Testis (tissue), 3 donors: Measurements from ENCODE around the gene INPP1. TPM values are rescaled to one million over a fixed set of nuclear protein-coding genes. Genes with fewer than 3 reads are reported as not detected.
A peak's percentile ranks its signal among the peaks of the same experiment; 100 is the strongest.
"Not testable (repeated sequence)": the region's sequence is repeated elsewhere in the genome, so short reads cannot be mapped to it uniquely, and the experiment has no call there.

Experiments
- DNase-seq: peaks from one replicate; pipeline ENCODE4 v3.0.0-alpha.2; 2019
- H3K27ac ChIP-seq, 2 donors: fragments of 200-600 bp; sonication (generic); one replicate each; pipeline ENCODE4 v1.5.1; 2019
- H3K27me3 ChIP-seq: fragments of 200-600 bp; sonication (generic); one replicate; pipeline ENCODE4 v1.5.1; 2019
- H3K36me3 ChIP-seq: fragments of 200-600 bp; sonication (generic); one replicate; pipeline ENCODE4 v1.5.1; 2017; ENCODE audit warnings: low read depth; ENCODE audit errors: missing control alignments
- H3K4me1 ChIP-seq: fragments of 200-600 bp; sonication (generic); one replicate; pipeline ENCODE4 v1.5.1; 2019
- H3K4me3 ChIP-seq, 2 donors: fragments of 200-600 bp; sonication (generic); one replicate each; pipeline ENCODE4 v1.5.1; 2017 to 2019
- H3K9me3 ChIP-seq: fragments of 200-600 bp; sonication (generic); one replicate; pipeline ENCODE4 v1.5.1; 2017
- CTCF ChIP-seq, 3 experiments: fragments of 450-650 bp in 2 of 3; fragments of 200-600 bp in 1 of 3; sonication (generic) in 1 of 3; IDR thresholded peaks; one replicate each; pipeline ENCODE4 v1.5.1; 2016 to 2019; ENCODE audit warnings: antibody characterized with exemption in 3 of 3, mild to moderate bottlenecking in 2 of 3, moderate library complexity in 1 of 3
- POLR2A ChIP-seq: fragments of 450-650 bp; IDR thresholded peaks from one replicate; pipeline ENCODE4 v1.6.1; 2017; ENCODE audit warnings: antibody characterized with exemption, mild to moderate bottlenecking, moderate library complexity
- WGBS, 2 donors: methylation state at CpG; one replicate each; pipeline ENCODE4 v1.1.5; 2018; 5-methylcytosine and 5-hydroxymethylcytosine counted together
- intact Hi-C: fragments of 100-400 bp; cut with DNase I; formaldehyde crosslinking; loops from one replicate; pipeline ENCODE4 v1.15.1; 2023; ENCODE audit warnings: low total_unique reads
- polyA plus RNA-seq: library from polyadenylated mRNA; stranded (reverse); fragments of 350-450 nt; fragmentation: Illumina TruSeq; extraction: RNeasy Lipid Tissue Mini Kit (QIAGEN cat#74804); gene quantifications from one replicate; pipeline ENCODE4 v1.2.3, GENCODE V29; 2014; ENCODE audit warnings: low read depth, low replicate concordance; ENCODE audit not compliant: insufficient read depth
- total RNA-seq, 2 donors: library from RNA; depleted of rRNA; stranded (reverse); fragments of >200 nt; gene quantifications; one replicate each; pipeline ENCODE4 v1.2.3, GENCODE V29; 2016

INPP1 gene
- total and polyA plus RNA-seq, 3 donors from 2014 or later, result 37.8 to 105 (median 62.6) TPM

- Histone ChIP-seq H3K36me3 (no peaks in the 10 kb centered on the region), H3K4me1 (no peaks in the 10 kb centered on the region), H3K27me3 (no peaks in the 10 kb centered on the region), H3K9me3 (no peaks in the 10 kb centered on the region), H3K4me3 (no peak overlapping the region), H3K27ac (no peak overlapping the region)
- 64 to 70% methylated on average over 6 of the region's 6 CpGs for WGBS, 2 donors
- intact Hi-C loops, result no loop called here
- TF ChIP-seq POLR2A (no peak), CTCF (IDR thresholded peaks at IDR 0.05) (no peak)
- no peak for DNase-seq
Measured at GRCh38 chr2:190355968-190356644, 12.7 kb downstream of the INPP1 start.

- H3K4me3 ChIP-seq, result no peak overlapping the region
- no peaks in the 10 kb centered on the region for H3K4me1 ChIP-seq
- intact Hi-C loops, result no loop called here
- DNase-seq, result no peak
- TF ChIP-seq CTCF (IDR thresholded peaks at IDR 0.05), result no peak
- TF ChIP-seq POLR2A, result no peak
- no peaks in the 10 kb centered on the region for H3K36me3 ChIP-seq
- no peaks in the 10 kb centered on the region for H3K9me3 ChIP-seq
- WGBS, 2 donors, result 56 to 97% methylated on average over 2 of the region's 2 CpGs
- H3K27ac ChIP-seq, result no peak overlapping the region
- no peaks in the 10 kb centered on the region for H3K27me3 ChIP-seq
Measured at GRCh38 chr2:190357600-190357999, 14.2 kb downstream of the INPP1 start.

- 75 to 83% methylated on average over 8 of the region's 8 CpGs for WGBS, 2 donors
- intact Hi-C loops, H3K4me3 ChIP-seq: not testable (repeated sequence)
Measured at GRCh38 chr2:190358655-190359448, 15.5 kb downstream of the INPP1 start.

GRCh38 chr2:190360561-190360960, 17.2 kb downstream of the INPP1 start:
- H3K9me3 ChIP-seq, result no peaks in the 10 kb centered on the region
- H3K27ac ChIP-seq, result peak overlapping the region in 1 of 2 donors; percentile 26
- no peak overlapping the region for H3K4me3 ChIP-seq
- H3K4me1 ChIP-seq, result no peaks in the 10 kb centered on the region
- intact Hi-C loops, result no loop called here
- H3K27me3 ChIP-seq, result no peaks in the 10 kb centered on the region
- DNase-seq, result no peak
- H3K36me3 ChIP-seq, result no peaks in the 10 kb centered on the region
- TF ChIP-seq CTCF (IDR thresholded peaks at IDR 0.05) (no peak), POLR2A (no peak)

More at GRCh38 chr2:190358655-190359448, 15.5 kb downstream of the INPP1 start:
- not testable (repeated sequence) for H3K9me3 ChIP-seq, H3K36me3 ChIP-seq, H3K27me3 ChIP-seq, H3K4me1 ChIP-seq, H3K27ac ChIP-seq, DNase-seq

DNA sequence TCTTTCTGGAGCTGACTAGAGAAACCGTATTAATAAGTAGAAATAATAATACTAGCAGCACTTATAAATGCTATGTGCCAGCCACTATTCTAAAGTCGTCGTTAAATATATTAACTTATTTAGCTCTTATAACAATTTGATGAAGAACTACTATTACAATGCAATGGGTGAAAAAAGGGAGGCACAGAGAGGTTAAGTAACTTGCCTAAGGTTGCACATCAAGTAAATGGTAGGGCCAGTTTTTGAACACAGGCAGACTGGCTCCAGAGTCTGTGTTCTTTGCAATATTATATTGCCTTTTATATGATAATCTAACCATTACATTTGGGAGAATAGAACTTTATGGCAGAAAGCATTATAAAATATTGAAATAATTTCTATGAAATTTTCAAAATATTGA, 17.6 kb downstream of the INPP1 start:
- WGBS, 2 donors, result 93 to 95% methylated on average over 3 of the region's 3 CpGs
- TF ChIP-seq POLR2A (no peak), CTCF (IDR thresholded peaks at IDR 0.05) (no peak)
- Histone ChIP-seq H3K4me1 (no peaks in the 10 kb centered on the region), H3K27me3 (no peaks in the 10 kb centered on the region), H3K4me3 (no peak overlapping the region), H3K9me3 (no peaks in the 10 kb centered on the region), H3K36me3 (no peaks in the 10 kb centered on the region), H3K27ac (no peak overlapping the region)
- intact Hi-C loops, result no loop called here
- DNase-seq, result no peak
